SIG-M5 treated with dmso at 0.1 percent for 504 hours (cell line): Measurements from ENCODE around the gene PIGT.
"Not testable (repeated sequence)": the region's sequence is repeated elsewhere in the genome, so short reads cannot be mapped to it uniquely, and the experiment has no call there.

Source experiments
- DNase-seq: peaks from one replicate; lab custom pipeline; 2025; ENCODE audit not compliant: unreplicated experiment; lab: John Stamatoyannopoulos, UW

Gene PIGT

DNA sequence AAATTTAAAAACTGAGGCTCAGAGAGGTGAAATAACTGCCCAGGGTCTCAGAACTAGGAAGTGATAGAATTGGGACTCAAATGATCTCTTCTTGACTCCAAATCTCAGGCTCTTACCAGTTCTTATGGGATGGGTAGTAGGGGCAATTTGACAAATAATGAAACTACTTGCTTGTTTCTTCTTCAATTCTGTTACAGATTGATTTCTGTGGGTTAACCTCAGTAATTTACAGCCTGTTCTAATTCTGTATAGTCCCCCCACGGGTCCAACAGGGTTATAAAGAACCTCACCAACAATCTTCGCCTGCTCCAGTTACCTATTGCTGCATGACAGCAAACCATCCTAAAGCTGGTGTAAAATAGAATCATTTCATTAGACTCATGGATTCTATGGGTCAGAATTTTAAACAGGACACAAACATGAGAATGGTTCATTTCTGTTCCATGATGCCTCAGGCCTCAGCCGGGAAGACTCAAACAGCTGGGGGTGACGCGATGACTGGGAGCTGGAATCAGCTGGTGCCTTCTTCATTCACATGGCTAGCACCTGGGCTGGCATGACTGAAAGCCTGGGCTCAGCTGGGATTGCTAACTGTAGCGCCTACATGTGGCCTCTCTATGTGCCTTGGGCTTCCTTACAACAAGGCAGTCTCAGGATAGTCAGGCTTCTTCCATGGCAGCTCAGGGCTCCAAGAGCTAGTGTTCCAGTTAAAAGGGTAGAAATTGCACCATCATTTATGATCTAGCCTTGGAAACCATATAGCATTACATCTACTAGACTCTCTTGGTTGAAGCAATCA, 47.0 kb downstream of the PIGT start:
- no peak for DNase-seq

GRCh38 chr20:45463709-45464108, 47.8 kb downstream of the PIGT start:
- no peak for DNase-seq

DNA sequence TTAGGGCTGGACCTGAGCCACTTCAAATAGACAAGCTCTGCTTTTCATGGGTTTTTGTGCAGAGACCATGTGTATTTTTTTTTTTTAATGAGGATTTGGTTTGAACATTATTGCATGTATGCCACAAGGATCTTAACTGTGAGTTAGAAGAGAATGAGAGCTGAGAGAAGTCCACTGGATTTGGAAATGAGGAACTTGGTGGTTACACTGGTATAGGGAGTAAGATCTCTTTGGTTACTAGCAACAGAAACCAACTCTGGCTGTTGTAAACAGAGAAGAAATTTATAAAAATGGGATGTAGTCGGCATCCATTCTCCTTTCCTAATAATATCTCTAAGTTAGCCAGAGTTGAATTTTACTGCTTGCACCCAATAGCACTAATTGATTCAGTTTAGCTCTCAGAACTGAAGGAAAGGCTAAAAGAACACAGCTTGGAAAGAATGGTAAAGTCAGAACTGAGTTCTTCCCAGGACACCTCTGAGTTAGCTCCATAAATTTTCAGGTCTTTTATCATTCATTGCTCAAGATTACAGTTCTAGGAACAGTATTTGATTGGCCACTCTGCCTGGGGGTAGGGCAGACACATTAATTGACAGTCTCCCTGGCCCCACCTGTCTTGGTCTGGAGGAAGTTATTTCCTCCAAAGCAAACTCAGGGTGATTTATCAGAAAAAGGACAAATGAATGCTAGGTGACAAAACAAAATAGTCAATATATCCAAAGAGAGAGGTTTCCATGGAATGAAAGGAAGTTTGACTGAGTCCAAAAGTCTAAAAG, 49.7 kb downstream of the PIGT start:
- peak; percentile 43 for DNase-seq

DNA sequence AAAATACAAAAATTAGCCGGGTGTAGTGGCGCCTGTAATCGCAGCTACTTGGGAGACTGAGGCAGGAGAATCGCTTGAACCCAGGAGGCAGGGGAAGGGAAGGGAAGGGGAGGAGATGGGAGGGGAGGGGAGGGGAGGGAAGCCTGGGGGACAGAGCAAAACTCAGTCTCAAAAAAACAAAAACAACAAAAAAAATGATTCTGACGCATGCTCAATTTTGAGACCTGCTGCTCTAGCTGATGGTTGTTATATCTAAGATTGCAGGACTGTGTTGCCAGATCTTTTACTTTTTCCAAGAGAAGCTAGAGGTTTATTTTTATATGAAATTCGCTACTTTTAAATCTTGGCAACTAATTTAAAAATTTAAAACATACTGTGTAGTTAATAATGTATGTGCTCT, 51.2 kb downstream of the PIGT start:
- DNase-seq = no peak

DNA sequence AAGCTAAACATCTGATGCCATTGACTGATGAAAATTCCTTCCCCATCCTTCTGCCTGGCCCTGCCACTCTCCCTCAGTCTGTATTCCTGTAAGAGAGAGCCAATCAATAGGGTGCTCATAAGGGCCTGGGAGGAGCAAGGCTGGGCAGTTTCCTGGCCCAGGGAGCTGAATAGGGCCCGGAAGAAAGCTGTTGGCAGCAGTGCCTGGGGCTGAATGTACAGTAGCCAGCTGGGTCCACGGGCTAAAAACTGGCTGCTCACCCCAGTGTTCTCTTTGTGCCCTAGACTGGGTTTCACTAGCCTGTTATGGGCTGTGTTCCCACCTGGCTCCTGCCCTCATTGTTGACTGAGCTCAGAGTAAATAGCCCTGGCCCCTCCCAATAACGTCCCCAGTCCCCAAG, 51.9 kb downstream of the PIGT start:
- DNase-seq = no peak

DNA sequence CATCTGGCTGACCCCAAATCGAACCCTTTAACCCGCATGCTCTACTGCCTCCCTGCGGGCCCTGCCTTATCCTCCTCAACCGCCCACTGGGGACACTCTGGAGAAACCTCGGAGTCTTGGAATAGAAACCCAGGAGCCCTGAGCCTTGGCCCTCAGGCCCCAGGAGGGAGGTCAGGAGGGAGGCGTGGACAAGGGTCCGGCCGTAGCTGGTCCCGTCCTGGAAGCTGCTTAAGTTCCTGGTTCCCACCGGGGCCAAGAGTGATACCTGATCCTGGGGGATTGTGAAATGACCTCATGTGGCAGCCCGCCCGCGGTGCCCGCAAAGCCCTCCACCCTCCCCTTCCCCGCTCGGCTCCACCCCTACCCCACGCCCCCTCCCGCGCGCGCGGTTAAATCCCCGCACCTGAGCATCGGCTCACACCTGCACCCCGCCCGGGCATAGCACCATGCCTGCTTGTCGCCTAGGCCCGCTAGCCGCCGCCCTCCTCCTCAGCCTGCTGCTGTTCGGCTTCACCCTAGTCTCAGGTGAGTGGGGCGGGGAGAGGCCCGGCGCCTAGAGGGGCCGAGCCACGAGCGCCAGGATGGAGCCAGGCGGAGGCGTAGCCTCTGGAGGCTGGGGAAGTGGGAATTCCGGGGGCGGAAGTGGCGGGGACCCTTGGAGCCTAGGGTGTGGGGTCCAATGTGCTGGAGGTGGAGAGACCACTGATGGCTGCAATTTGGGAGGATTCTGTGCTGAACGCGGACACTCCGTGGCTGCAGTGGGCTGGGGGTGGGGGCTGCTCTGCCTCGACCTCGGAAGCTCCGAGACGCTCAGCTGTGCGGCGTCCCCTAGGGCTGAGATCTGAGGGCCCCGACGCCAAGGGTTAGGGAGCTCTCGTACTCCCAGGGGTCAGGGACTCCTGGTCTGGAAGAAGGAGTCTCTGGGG, 53.7 kb downstream of the PIGT start, which contains the start of gene WFDC2:
Gene WFDC2, plus strand, starts transcription at position 418 of the 926 bp plus-strand sequence. Its CDS starts 29 bp downstream, at position 447.
- no peak for DNase-seq

DNA sequence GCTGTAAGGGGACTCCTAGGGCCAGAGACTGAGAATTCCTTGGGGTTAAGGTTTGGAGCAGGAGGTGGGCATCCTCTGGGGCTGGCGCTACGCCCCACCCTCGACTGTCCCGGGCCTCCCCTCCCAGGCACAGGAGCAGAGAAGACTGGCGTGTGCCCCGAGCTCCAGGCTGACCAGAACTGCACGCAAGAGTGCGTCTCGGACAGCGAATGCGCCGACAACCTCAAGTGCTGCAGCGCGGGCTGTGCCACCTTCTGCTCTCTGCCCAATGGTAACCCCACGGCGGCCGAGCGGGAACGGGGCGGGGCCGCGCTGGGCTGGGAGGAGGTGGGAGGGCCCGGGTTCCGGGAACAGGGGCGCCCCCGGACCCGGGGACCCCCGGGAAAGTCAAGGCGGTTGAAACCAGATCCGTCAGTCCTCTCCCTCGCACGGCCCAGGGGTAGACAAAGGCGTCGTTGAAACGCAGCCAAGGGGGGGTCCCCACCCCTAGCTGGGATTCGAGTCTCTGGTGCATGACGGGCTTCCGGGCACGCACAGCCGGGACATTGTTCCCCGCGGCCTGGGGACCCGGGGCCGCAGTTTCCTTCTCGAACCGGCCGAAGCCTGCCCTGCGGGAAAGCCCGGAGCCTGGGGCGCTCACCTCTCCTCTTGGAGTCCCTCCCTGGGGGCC, 54.5 kb downstream of the PIGT start:
- no peak for DNase-seq

GRCh38 chr20:45470937-45471336, 55.0 kb downstream of the PIGT start:
- DNase-seq = no peak

- not testable (repeated sequence) for DNase-seq
Measured at GRCh38 chr20:45472286-45472685, 56.3 kb downstream of the PIGT start.
